H1 (cell line): Measurements from ENCODE around the gene USP24. TPM values are rescaled to one million over a fixed set of nuclear protein-coding genes. Genes with fewer than 3 reads are reported as not detected.

ENCODE experiments used
- CTCF ChIA-PET: fragments of 300-600 bp; sonication (Branson Sonifier 250); formaldehyde crosslinking; loops from one replicate; lab custom pipeline; 2021; ENCODE audit not compliant: partially characterized antibody; lab: Charles Lee
- POLR2A ChIA-PET: fragments of 300-600 bp; sonication (Branson Sonifier 250); formaldehyde crosslinking; loops from one replicate; lab custom pipeline; 2021; ENCODE audit warnings: inconsistent platforms; ENCODE audit not compliant: partially characterized antibody; lab: Charles Lee
- DNase-seq, 2 experiments: peaks; one replicate each; pipeline versions ENCODE4 v3.0.0 to v3.0.0-alpha.2; 2010 to 2022; ENCODE audit warnings: low spot score in 2 of 2, low read depth in 1 of 2, mixed read lengths in 1 of 2
- FAIRE-seq: peaks from 2 replicates; lab custom pipeline; 2011; peaks lifted over from hg19 to GRCh38; lab: Jason Lieb, UNC
- H2AFZ ChIP-seq: 2 replicates; pipeline ENCODE4 v1.8.1; 2012; ENCODE audit warnings: low read length, inconsistent platforms
- H2AK5ac ChIP-seq: 2 replicates; pipeline ENCODE4 v1.6.1; 2013; ENCODE audit warnings: low read depth, low read length
- H2BK120ac ChIP-seq: replicated peaks from 2 replicates; pipeline ENCODE3; 2013; ENCODE audit warnings: low read depth, low read length, inconsistent platforms
- H2BK12ac ChIP-seq: 2 replicates; pipeline ENCODE4 v1.6.1; 2013; ENCODE audit warnings: low read depth, low read length
- H2BK15ac ChIP-seq: 2 replicates; pipeline ENCODE4 v1.6.1; 2013; ENCODE audit warnings: low read length
- H2BK20ac ChIP-seq: 2 replicates; pipeline ENCODE4 v1.6.1; 2013; ENCODE audit warnings: low read length
- H2BK5ac ChIP-seq: 2 replicates; pipeline ENCODE4 v1.6.1; 2013; ENCODE audit warnings: low read depth, low read length
- H3K14ac ChIP-seq: 2 replicates; pipeline ENCODE4 v1.6.1; 2013; ENCODE audit warnings: inconsistent platforms; ENCODE audit not compliant: insufficient read length
- H3K18ac ChIP-seq: 2 replicates; pipeline ENCODE4 v1.6.1; 2013; ENCODE audit warnings: low read length; ENCODE audit errors: extremely low read depth
- H3K23ac ChIP-seq: 2 replicates; pipeline ENCODE4 v1.6.1; 2013; ENCODE audit warnings: inconsistent platforms; ENCODE audit not compliant: insufficient read length
- H3K23me2 ChIP-seq: 2 replicates; pipeline ENCODE4 v1.6.1; 2013; ENCODE audit warnings: low read depth, low read length
- H3K27ac ChIP-seq: 2 replicates; pipeline ENCODE4 v1.6.1; 2011; ENCODE audit warnings: low read depth, low read length, inconsistent platforms
- H3K27me3 ChIP-seq, 4 experiments: replicated peaks in 1 of 4; 1 replicate in 1 of 4; 2 replicates in 3 of 4; pipeline versions ENCODE4 v1.6.1 to v1.8.1; 2011 to 2013; ENCODE audit warnings: low read length in 3 of 4, mild to moderate bottlenecking in 3 of 4, inconsistent platforms in 2 of 4, mixed read lengths in 2 of 4, moderate library complexity in 1 of 4; ENCODE audit not compliant: control insufficient read depth in 3 of 4, insufficient read depth in 3 of 4; ENCODE audit errors: extremely low read depth in 1 of 4
- H3K36me3 ChIP-seq, 4 experiments: 2 replicates each; pipeline versions ENCODE4 v1.6.1 to v1.8.1; 2011 to 2013; ENCODE audit warnings: mild to moderate bottlenecking in 4 of 4, low read length in 3 of 4, moderate library complexity in 2 of 4, control low read depth in 1 of 4, inconsistent platforms in 1 of 4; ENCODE audit not compliant: insufficient read depth in 4 of 4, control insufficient read depth in 2 of 4
- H3K4ac ChIP-seq: replicated peaks from 2 replicates; pipeline ENCODE3; 2013; ENCODE audit warnings: low read length, low read depth, mixed read lengths, inconsistent platforms; ENCODE audit not compliant: insufficient read length
- H3K4me1 ChIP-seq, 4 experiments: replicated peaks in 1 of 4; 1 replicate in 1 of 4; 2 replicates in 3 of 4; pipeline versions ENCODE4 v1.6.1 to v1.8.1; 2011 to 2013; ENCODE audit warnings: low read length in 3 of 4, inconsistent platforms in 2 of 4, mixed read lengths in 1 of 4; ENCODE audit not compliant: insufficient read depth in 4 of 4, control insufficient read depth in 3 of 4
- H3K4me2 ChIP-seq, 2 experiments: 2 replicates each; pipeline versions ENCODE4 v1.6.1 to v1.8.1; 2011 to 2013; ENCODE audit warnings: low read depth in 2 of 2, low read length in 2 of 2, control low read depth in 1 of 2, inconsistent platforms in 1 of 2, mild to moderate bottlenecking in 1 of 2; ENCODE audit not compliant: insufficient read depth in 1 of 2
- H3K4me3 ChIP-seq, 4 experiments: fragments of 200-600, 300-600 bp in 1 of 4; sonication (generic), shearing (Covaris generic), sonication (Bioruptor Twin) in 1 of 4; 2 replicates each; pipeline versions ENCODE4 v1.5.1 to v1.8.1; 2011 to 2016; ENCODE audit warnings: low read length in 4 of 4, low read depth in 3 of 4, control low read depth in 2 of 4, inconsistent platforms in 2 of 4, mild to moderate bottlenecking in 2 of 4, mixed read lengths in 1 of 4, moderate library complexity in 1 of 4; ENCODE audit not compliant: insufficient read depth in 2 of 4; ENCODE audit errors: extremely low read depth in 1 of 4
- H3K56ac ChIP-seq: replicated peaks from 2 replicates; pipeline ENCODE3; 2013; ENCODE audit warnings: low read depth, mild to moderate bottlenecking, mixed read lengths, low read length, inconsistent platforms; ENCODE audit not compliant: insufficient read length
- H3K79me1 ChIP-seq: 2 replicates; pipeline ENCODE4 v1.6.1; 2013; ENCODE audit warnings: low read depth, low read length, control low read depth
- H3K79me2 ChIP-seq, 2 experiments: 2 replicates each; pipeline versions ENCODE4 v1.6.1 to v1.8.1; 2012 to 2013; ENCODE audit warnings: low read length in 2 of 2, mild to moderate bottlenecking in 2 of 2, inconsistent platforms in 1 of 2; ENCODE audit not compliant: insufficient read depth in 2 of 2, control insufficient read depth in 1 of 2
- H3K9ac ChIP-seq, 4 experiments: replicated peaks in 1 of 4; 1 replicate in 1 of 4; 2 replicates in 3 of 4; pipeline versions ENCODE4 v1.6.1 to v1.8.1; 2011 to 2013; ENCODE audit warnings: low read depth in 3 of 4, low read length in 3 of 4, control low read depth in 2 of 4, mild to moderate bottlenecking in 2 of 4, moderate library complexity in 2 of 4, inconsistent platforms in 1 of 4; ENCODE audit errors: extremely low read depth in 1 of 4
- H3K9me3 ChIP-seq, 2 experiments: 2 replicates each; pipeline versions ENCODE4 v1.6.1 to v1.8.1; 2012 to 2013; ENCODE audit warnings: mild to moderate bottlenecking in 2 of 2, moderate library complexity in 2 of 2, control low read depth in 1 of 2, inconsistent platforms in 1 of 2, low read depth in 1 of 2, low read length in 1 of 2, mixed read lengths in 1 of 2; ENCODE audit not compliant: insufficient read depth in 2 of 2
- H4K20me1 ChIP-seq, 2 experiments: replicated peaks in 1 of 2; 2 replicates each; pipeline versions ENCODE3 to v1.8.1; 2011 to 2013; ENCODE audit warnings: inconsistent platforms in 2 of 2, low read length in 2 of 2, mild to moderate bottlenecking in 1 of 2; ENCODE audit not compliant: insufficient read depth in 2 of 2, control insufficient read depth in 1 of 2
- H4K5ac ChIP-seq: 2 replicates; pipeline ENCODE4 v1.6.1; 2013; ENCODE audit warnings: low read length, low read depth, mixed read lengths, inconsistent platforms; ENCODE audit not compliant: insufficient read length
- H4K8ac ChIP-seq: 2 replicates; pipeline ENCODE4 v1.8.0; 2013; ENCODE audit warnings: mild to moderate bottlenecking, moderate library complexity, low read length, inconsistent platforms; ENCODE audit not compliant: insufficient read depth; ENCODE audit errors: extremely low read depth
- H4K91ac ChIP-seq: replicated peaks from 2 replicates; pipeline ENCODE3; 2013; ENCODE audit warnings: low read length, mixed read lengths, inconsistent platforms; ENCODE audit not compliant: insufficient read length
- ASH2L ChIP-seq: fragments of 200-600, 300-600 bp; sonication (generic); IDR thresholded peaks from one replicate; pipeline ENCODE4 v1.7.1; 2017; ENCODE audit warnings: low read length
- CHD1 ChIP-seq: IDR thresholded peaks from 2 replicates; pipeline ENCODE4 v1.6.1; 2012; ENCODE audit warnings: low read depth, low read length, improper control_type of control experiment
- GABPA ChIP-seq: IDR thresholded peaks from 2 replicates; pipeline ENCODE4 v1.6.1; 2011; ENCODE audit warnings: mild to moderate bottlenecking, low read length, moderate library complexity, borderline replicate concordance; ENCODE audit not compliant: insufficient read depth
- KDM4A ChIP-seq: IDR thresholded peaks from one replicate; pipeline ENCODE4 v1.7.1; 2012; ENCODE audit warnings: low read depth, mild to moderate bottlenecking, moderate library complexity, low read length, inconsistent platforms; ENCODE audit not compliant: severe bottlenecking
- KDM5A ChIP-seq: fragments of 200-600 bp; IDR thresholded peaks from 2 replicates; pipeline ENCODE4 v1.7.1; 2012; ENCODE audit warnings: mild to moderate bottlenecking, low read length, inconsistent platforms, mixed read lengths
- MAFK ChIP-seq: IDR thresholded peaks from 2 replicates; pipeline ENCODE4 v1.6.1; 2012; ENCODE audit warnings: low read depth, mild to moderate bottlenecking, improper control_type of control experiment, low read length
- TAF1 ChIP-seq: IDR thresholded peaks from 2 replicates; pipeline ENCODE4 v1.6.1; 2011; ENCODE audit warnings: mild to moderate bottlenecking, low read depth, low read length
- WGBS, 2 experiments: shearing (Covaris generic) in 1 of 2; methylation state at CpG; one replicate each; pipeline versions ENCODE4 v1.1.6 to v1.1.7; 2013 to 2015; ENCODE audit warnings: low lambda C conversion rate in 2 of 2, mixed read lengths in 2 of 2, inconsistent platforms in 1 of 2, low coverage in 1 of 2, missing lambda C conversion rate in 1 of 2; ENCODE audit not compliant: insufficient replicate concordance in 2 of 2, insufficient coverage in 1 of 2, insufficient read length in 1 of 2; ENCODE audit errors: extremely low coverage in 1 of 2, missing lambda C conversion rate in 1 of 2; 5-methylcytosine and 5-hydroxymethylcytosine counted together
- polyA plus RNA-seq, 7 experiments: library from polyadenylated mRNA; depleted of rRNA in 3 of 7; stranded (reverse) in 5 of 7; unstranded in 2 of 7; fragments of >200 nt in 5 of 7; fragments of 200-250 nt in 2 of 7; gene quantifications; 1 replicate in 5 of 7; 2 replicates in 1 of 7; 4 replicates in 1 of 7; pipeline versions ENCODE4 v1.2.1 to v1.2.3, GENCODE V29; 2011 to 2013; ENCODE audit warnings: missing spikeins in 2 of 7, mixed read lengths in 2 of 7
- total RNA-seq: library from RNA; stranded (reverse); fragmentation: NEBNext Ultra II Directional; extraction: Animal tissue kit (Norgen Biotek cat#: 25700); gene quantifications from 2 replicates; pipeline ENCODE4 v1.2.1, GENCODE V29; 2021
- TF ChIP-seq, protein P1 (sequence below): IDR thresholded peaks from 2 replicates; pipeline ENCODE4 v1.6.1; 2012; ENCODE audit warnings: low read length, inconsistent platforms
- TF ChIP-seq, protein P2 (sequence below), 3 experiments: IDR thresholded peaks; 1 replicate in 2 of 3; 2 replicates in 1 of 3; pipeline versions ENCODE4 v1.5.1 to v1.6.1; 2011; ENCODE audit warnings: low read length in 3 of 3, mild to moderate bottlenecking in 3 of 3, inconsistent platforms in 2 of 3, low read depth in 1 of 3, moderate library complexity in 1 of 3; ENCODE audit not compliant: insufficient read depth in 1 of 3; ENCODE audit errors: control extremely low read depth in 1 of 3

Gene USP24
- total and polyA plus RNA-seq, 2 of the 8 experiments (the other 6 are each of a cell fraction or from before 2014, with no cell fraction given) = 11.1 to 34.6 TPM

DNA sequence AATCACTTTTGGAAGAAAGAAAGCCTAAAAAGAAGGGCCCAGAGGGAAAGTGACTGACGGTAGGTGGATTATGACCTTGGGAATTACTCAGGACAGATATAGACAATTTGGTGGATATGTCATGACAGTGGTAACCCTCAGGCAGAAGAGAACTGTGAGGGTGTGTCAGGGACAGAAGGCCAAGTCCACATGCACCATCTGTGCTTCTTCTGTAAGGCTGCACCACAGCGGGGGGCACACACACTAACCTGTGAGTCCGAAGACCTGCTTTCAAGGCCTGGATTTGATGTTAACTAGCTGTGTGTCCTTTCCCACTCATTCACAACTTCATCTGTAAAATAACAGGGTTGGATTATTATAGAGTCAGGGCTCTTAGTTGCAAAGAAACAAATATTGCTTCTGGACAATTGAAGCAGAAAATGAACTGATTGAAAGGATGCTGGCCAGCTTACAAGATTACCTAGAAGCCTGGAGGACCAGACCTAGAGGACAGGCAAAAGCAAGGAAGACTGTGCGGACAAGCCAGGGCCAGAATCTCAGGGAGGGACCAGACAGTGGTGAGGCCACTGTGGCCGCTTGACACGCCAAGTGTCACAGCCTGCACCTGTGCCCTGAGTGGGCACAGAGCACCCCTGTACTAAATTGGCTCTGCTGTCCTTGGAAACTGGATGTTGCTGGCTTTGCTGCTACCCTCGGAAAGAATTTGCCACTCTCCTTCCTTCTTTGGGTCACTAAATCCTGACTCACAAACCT is 34.7 kb upstream of the USP24 start:
- no peak overlapping the region for H3K4ac ChIP-seq
- FAIRE-seq (no peak), DNase-seq (no peak)
- H3K36me3 ChIP-seq = no peaks in the 10 kb centered on the region
- no peak overlapping the region for H2AK5ac ChIP-seq
- H3K4me1 ChIP-seq = no peaks in the 10 kb centered on the region
- no peak overlapping the region for H4K91ac ChIP-seq
- no peaks in the 10 kb centered on the region for H3K23me2 ChIP-seq
- no peak overlapping the region for H3K27ac ChIP-seq
- no peak overlapping the region for H2BK5ac ChIP-seq
- POLR2A ChIA-PET = no interaction called here
- 78% methylated on average over 7 of the region's 7 CpGs; no CpG with 5 or more reads in 1 of the 2 experiments for WGBS, 2 experiments
- H2BK15ac ChIP-seq = no peak overlapping the region
- H3K56ac ChIP-seq = no peak overlapping the region
- H2BK120ac ChIP-seq = no peak overlapping the region
- no peak overlapping the region for H3K4me2 ChIP-seq
- H2AFZ ChIP-seq = no peak overlapping the region
- H4K5ac ChIP-seq = no peak overlapping the region
- H2BK12ac ChIP-seq = no peak overlapping the region
- H2BK20ac ChIP-seq = no peak overlapping the region
- no peak overlapping the region for H3K14ac ChIP-seq
- no peaks in the 10 kb centered on the region for H3K9me3 ChIP-seq
- H3K4me3 ChIP-seq = no peak overlapping the region
- CTCF ChIA-PET = interaction anchor here (0.6 to 4.1 kb wide), 5 partner anchors 12 to 1554 kb away, joined by 3 to 14 read pairs (median 3); no protein-coding TSS in a partner anchor
- H3K9ac ChIP-seq = no peak overlapping the region
- no peak overlapping the region for H3K18ac ChIP-seq
- no peaks in the 10 kb centered on the region for H3K27me3 ChIP-seq
- H3K23ac ChIP-seq = no peak overlapping the region
- no peak overlapping the region for H4K8ac ChIP-seq
- no peaks in the 10 kb centered on the region for H3K79me1 ChIP-seq
- no peaks in the 10 kb centered on the region for H4K20me1 ChIP-seq
- H3K79me2 ChIP-seq = no peaks in the 10 kb centered on the region
- TF ChIP-seq, protein P1, sequence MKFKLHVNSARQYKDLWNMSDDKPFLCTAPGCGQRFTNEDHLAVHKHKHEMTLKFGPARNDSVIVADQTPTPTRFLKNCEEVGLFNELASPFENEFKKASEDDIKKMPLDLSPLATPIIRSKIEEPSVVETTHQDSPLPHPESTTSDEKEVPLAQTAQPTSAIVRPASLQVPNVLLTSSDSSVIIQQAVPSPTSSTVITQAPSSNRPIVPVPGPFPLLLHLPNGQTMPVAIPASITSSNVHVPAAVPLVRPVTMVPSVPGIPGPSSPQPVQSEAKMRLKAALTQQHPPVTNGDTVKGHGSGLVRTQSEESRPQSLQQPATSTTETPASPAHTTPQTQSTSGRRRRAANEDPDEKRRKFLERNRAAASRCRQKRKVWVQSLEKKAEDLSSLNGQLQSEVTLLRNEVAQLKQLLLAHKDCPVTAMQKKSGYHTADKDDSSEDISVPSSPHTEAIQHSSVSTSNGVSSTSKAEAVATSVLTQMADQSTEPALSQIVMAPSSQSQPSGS = no peak
- TF ChIP-seq, protein P2, sequence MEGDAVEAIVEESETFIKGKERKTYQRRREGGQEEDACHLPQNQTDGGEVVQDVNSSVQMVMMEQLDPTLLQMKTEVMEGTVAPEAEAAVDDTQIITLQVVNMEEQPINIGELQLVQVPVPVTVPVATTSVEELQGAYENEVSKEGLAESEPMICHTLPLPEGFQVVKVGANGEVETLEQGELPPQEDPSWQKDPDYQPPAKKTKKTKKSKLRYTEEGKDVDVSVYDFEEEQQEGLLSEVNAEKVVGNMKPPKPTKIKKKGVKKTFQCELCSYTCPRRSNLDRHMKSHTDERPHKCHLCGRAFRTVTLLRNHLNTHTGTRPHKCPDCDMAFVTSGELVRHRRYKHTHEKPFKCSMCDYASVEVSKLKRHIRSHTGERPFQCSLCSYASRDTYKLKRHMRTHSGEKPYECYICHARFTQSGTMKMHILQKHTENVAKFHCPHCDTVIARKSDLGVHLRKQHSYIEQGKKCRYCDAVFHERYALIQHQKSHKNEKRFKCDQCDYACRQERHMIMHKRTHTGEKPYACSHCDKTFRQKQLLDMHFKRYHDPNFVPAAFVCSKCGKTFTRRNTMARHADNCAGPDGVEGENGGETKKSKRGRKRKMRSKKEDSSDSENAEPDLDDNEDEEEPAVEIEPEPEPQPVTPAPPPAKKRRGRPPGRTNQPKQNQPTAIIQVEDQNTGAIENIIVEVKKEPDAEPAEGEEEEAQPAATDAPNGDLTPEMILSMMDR (IDR thresholded peaks at IDR 0.05; ENCODE audit: control extremely low read depth in 1 of 3, insufficient read depth in 1 of 3, low read depth in 1 of 3, low read length in 3 of 3) = no peak
- no peak for TF ChIP-seq MAFK
- TF ChIP-seq KDM5A = no peak
- TF ChIP-seq KDM4A = no peak
- TF ChIP-seq TAF1 = no peak
- no peak for TF ChIP-seq CHD1
- TF ChIP-seq GABPA = no peak
- TF ChIP-seq ASH2L = no peak
